NCI-H128 (cell line): ENCODE measurements around the gene TBCE.

Experiments used
- DNase-seq: peaks from one replicate; lab custom pipeline; 2025; ENCODE audit not compliant: unreplicated experiment; lab: John Stamatoyannopoulos, UW

The TBCE gene

GRCh38 chr1:235367000-235367908, at the start of gene TBCE:
TBCE (plus strand) TSS chr1:235367427; CDS start chr1:235380050, 12,623 bp downstream.
- peak; percentile 96 for DNase-seq

DNA sequence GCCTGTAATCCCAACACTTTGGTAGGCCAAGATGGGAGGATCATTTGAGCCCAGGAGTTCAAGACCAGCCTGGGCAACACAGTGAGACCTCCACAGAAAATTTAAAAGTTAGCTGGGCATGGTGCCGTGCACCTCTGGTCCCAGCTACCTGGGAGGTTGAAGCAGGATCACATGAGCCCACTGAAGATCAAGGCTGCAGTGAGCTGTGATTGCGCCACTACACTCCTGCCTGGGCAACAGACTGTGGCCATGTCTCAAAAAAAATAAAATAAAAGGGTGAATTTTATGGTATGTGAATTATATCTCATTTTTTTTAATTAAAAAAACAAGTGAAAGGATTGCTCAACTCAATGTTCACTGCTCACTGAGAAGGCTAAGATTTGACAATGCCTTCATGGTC, 48.0 kb upstream of the TBCE start:
- DNase-seq = no peak

DNA sequence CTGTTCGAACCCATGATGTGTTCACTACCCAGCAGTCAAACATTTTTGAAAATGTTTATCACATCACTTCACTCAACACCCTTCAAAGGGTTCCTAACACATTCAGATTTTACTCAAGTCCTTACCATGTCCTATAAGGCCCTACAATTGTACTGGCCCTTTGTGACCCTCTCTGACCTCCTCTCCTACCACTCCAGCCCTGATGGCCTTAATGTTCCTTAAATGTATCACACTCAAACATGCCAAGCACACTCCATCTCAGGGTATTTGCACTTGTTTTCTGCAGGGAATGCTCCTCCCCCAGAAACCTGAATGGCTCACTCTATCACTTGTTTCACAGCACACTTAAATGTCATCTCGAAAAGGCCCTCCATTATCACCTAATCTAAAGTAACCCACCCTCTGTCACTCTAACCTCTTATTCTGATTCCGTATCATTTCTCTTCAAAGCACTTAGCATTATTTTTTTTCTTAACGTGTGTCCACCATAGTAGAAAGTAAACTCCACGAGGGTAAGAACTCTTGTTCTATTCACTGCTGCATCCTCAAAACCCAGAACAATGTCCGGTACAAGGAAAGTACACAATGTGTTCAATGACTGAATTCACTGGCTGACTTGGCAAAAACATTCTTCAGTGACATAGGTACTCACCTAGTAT, 46.6 kb upstream of the TBCE start:
- no peak for DNase-seq

GRCh38 chr1:235324296-235324695, 42.9 kb upstream of the TBCE start:
- no peak for DNase-seq

DNA sequence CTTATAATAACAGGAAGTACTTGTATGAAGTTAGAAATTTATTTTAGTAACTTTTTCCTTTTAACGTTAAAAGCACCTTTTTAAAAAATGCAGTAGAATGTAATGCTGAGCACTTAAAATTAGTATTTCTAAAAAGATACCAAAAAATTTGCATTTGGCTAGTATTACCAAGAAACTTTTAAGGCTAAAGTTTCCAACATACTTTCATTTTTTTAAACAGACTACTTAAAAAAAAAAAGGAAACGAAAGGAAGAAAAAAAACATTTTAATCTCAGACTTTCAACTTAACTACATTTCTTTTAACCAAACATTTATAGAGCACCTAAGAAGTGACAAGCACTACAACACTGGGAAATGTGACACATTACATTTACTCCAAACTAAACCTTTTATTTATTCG, 42.1 kb upstream of the TBCE start:
- DNase-seq = no peak

- no peak for DNase-seq
Measured at GRCh38 chr1:235325854-235326253, 41.4 kb upstream of the TBCE start.

DNA sequence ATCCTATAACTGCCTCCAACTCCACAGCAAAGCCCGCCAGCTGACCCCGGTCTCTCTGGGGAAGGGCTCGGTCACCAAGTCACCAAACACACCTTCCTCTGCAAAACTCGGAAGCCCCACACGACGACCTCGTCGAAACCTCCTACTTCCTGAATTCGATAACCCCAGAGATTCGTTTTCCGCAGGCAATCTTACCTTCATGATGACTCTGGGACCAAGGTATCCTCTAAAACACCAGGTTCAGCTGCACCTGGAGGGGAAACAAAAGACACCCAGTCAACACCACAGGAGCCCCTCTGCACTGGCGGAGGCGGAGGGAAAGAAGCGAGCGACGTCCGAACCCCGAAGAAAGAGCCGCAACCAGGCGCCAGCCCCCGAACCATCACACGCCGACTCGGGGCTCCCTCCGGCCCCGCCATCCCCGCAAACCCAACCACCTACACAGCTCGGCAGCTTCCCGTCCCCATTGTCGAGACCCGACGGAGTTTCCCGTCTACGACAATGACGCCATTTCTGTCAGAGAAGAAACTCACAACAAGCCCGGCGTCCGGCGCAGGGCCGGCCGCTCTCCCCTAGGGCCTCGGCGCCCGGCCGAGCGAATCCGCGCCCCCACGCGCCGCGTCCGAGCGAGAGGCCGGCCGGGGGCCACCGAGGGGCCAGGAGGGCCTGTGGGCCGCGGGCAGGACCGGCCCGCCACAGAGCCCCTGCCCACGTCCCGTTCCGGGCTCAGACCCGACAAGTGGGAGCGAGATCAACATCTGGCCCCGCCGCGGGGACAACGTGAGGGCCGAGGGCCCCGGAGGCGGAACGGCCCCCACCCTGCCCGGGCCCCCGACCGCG, 40.3 kb upstream of the TBCE start:
- no peak for DNase-seq

- DNase-seq = peak; percentile 67
Measured at GRCh38 chr1:235327559-235328270, 39.5 kb upstream of the TBCE start, which contains the start of gene ARID4B. ARID4B (minus strand) TSS chr1:235328179; CDS start chr1:235326919, 1,260 bp downstream.

DNA sequence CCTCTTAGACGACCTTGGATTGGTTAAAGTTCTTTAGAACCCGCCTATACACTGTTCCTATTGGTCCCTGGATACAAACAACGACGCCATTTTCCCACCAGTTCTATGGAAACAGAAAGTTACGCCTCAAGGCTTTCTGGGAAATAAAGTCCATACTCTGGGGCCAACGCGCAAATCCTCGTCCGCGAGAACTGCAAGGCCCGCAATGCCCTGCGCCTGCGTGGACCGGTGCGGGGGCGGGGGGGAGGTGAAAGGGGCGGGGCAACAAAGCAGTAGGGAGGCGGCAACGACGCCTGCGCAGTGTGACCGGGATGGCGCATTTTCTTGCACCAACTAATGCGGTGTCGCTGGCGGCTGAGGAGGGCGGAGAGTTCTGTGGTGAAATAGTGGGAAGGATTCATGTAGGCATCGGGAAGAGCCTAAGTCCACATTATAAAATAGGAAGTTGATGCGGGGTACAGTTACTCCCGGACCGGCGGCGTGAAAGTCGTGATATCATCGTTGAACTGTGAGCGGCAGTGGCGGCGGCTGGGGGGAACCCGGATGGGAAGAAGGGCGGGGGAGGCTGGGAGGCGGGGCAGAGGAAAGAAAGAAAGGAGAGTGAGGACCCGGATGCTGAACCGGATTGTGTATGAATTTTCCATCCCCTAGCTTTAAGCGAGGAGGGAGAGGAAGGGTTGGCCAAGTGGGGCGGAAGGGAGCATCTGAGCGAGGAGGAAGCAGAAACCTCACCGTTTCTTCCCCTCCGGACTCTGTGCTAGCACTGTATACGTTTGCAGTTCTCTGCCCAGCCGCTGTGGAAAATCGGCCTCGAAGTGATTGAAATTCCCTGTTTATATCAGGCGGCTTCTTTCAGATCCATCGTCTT, 38.7 kb upstream of the TBCE start, which contains the start of gene GGPS1:
Gene GGPS1, plus strand, starts transcription at position 300 of the 868 bp plus-strand sequence. CDS start 6,695 bp downstream, outside the sequence.
- DNase-seq = peak; percentile 99

- peak; percentile 57 for DNase-seq
Measured at GRCh38 chr1:235329139-235329902, 37.9 kb upstream of the TBCE start.

- no peak for DNase-seq
Measured at GRCh38 chr1:235330918-235331285, 36.3 kb upstream of the TBCE start.

DNA sequence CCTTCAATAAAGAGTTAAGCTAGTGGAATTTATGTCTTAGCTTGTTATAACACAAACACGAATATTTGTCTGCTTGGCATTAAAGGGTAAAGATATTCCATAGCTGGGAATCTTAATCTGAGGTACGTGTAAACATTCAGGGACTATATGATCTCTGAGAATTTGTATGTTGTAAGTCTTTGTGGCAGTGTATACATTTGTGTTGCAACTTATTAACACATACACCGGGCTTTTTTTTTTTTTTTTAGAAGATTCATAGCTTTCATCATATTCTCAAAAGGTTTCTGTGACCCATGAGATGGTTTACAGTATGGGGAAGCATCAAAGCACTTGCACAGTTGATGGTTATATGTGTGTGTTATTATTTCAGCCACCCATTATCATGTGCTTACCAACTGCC, 35.8 kb upstream of the TBCE start:
- DNase-seq = no peak

GRCh38 chr1:235336903-235337302, 30.3 kb upstream of the TBCE start:
- no peak for DNase-seq

GRCh38 chr1:235339746-235340145, 27.5 kb upstream of the TBCE start:
- DNase-seq = no peak

- no peak for DNase-seq
Measured at GRCh38 chr1:235341334-235341733, 25.9 kb upstream of the TBCE start.

DNA sequence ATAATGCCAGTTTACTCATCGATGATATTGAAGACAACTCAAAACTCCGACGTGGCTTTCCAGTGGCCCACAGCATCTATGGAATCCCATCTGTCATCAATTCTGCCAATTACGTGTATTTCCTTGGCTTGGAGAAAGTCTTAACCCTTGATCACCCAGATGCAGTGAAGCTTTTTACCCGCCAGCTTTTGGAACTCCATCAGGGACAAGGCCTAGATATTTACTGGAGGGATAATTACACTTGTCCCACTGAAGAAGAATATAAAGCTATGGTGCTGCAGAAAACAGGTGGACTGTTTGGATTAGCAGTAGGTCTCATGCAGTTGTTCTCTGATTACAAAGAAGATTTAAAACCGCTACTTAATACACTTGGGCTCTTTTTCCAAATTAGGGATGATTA, 25.2 kb upstream of the TBCE start:
- no peak for DNase-seq

DNA sequence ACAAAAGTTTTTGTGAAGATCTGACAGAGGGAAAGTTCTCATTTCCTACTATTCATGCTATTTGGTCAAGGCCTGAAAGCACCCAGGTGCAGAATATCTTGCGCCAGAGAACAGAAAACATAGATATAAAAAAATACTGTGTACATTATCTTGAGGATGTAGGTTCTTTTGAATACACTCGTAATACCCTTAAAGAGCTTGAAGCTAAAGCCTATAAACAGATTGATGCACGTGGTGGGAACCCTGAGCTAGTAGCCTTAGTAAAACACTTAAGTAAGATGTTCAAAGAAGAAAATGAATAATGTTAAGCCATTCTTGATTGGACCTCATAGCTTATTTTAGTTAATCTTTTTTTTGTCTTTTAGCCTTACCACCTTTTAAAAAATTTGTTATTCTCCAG, 24.8 kb upstream of the TBCE start:
- DNase-seq = no peak

DNA sequence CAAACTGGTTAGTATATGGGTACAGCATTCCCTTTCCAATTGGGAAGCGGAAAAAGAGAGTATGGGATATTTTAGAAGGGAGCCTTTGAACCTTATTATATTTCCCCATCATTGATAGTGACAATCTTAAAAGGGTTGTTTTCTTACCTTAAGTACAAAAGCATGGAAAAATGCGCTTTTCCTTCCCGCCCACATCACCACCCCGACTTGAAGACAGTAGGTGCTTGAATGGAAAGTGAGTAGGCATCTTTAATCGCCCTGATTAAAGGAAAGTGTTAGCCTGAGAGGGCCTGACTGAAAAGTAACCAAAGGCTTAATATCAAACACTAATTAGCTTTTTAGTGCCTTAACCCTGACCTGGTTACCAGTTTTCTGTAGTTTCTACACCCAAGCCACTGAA, 23.5 kb upstream of the TBCE start:
- no peak for DNase-seq

- no peak for DNase-seq
Measured at GRCh38 chr1:235351441-235351840, 15.8 kb upstream of the TBCE start.
